Stimulated activated CD4-positive, alpha-beta T cell treated with anti-CD3 and anti-CD28 coated beads, Interleukin-12 subunit alpha, Interleukin-12 subunit beta, amount 100 ng/mL, for 48 hours (primary cell): ENCODE results near the gene NEK11.

Experiments used
- DNase-seq, 3 donors: peaks; one replicate each; pipeline ENCODE4 v3.0.0-alpha.2; 2020; ENCODE audit warnings: low read depth in 2 of 3, low spot score in 1 of 3

The NEK11 gene

GRCh38 chr3:131396170-131396569, 369.5 kb downstream of the NEK11 start:
- no peak for DNase-seq

- DNase-seq = no peak
Measured at GRCh38 chr3:131397889-131398288, 371.2 kb downstream of the NEK11 start.
